Hepatocyte (in vitro differentiated cells): ENCODE data around the gene RCBTB2. TPM values are rescaled to one million over a fixed set of nuclear protein-coding genes. Genes with fewer than 3 reads are reported as not detected.

Experiments
- DNase-seq: peaks from one replicate; pipeline ENCODE4 v3.0.0-alpha.2; 2016; ENCODE audit warnings: low spot score
- H2AFZ ChIP-seq: fragments of 200-600 bp; sonication (generic); 2 replicates; pipeline ENCODE4 v1.6.0; 2016; ENCODE audit warnings: antibody characterized with exemption, mild to moderate bottlenecking
- H3K27ac ChIP-seq: fragments of 200-600 bp; sonication (generic); 2 replicates; pipeline ENCODE4 v1.5.1; 2016; ENCODE audit warnings: mild to moderate bottlenecking
- H3K27me3 ChIP-seq: fragments of 200-600 bp; sonication (generic); 2 replicates; pipeline ENCODE4 v1.6.1; 2016
- H3K36me3 ChIP-seq: fragments of 200-600 bp; sonication (generic); replicated peaks from 2 replicates; pipeline ENCODE4 v1.5.1; 2016; ENCODE audit warnings: low read depth; ENCODE audit not compliant: insufficient read depth
- H3K4me1 ChIP-seq: fragments of 200-600 bp; sonication (generic); 2 replicates; pipeline ENCODE4 v1.5.1; 2016; ENCODE audit warnings: mild to moderate bottlenecking, moderate library complexity; ENCODE audit not compliant: insufficient read depth
- H3K4me2 ChIP-seq: fragments of 200-600 bp; sonication (generic); 2 replicates; pipeline ENCODE4 v1.6.0; 2016
- H3K4me3 ChIP-seq: fragments of 200-600 bp; sonication (generic); 2 replicates; pipeline ENCODE4 v1.5.1; 2016; ENCODE audit warnings: mild to moderate bottlenecking
- H3K79me2 ChIP-seq: fragments of 200-600 bp; sonication (generic); 2 replicates; pipeline ENCODE4 v1.6.0; 2017; ENCODE audit warnings: mild to moderate bottlenecking
- H3K9me2 ChIP-seq: fragments of 200-600 bp; sonication (generic); replicated peaks from 2 replicates; pipeline ENCODE4 v1.6.0; 2017; ENCODE audit warnings: mild to moderate bottlenecking; ENCODE audit not compliant: insufficient read depth
- H3K9me3 ChIP-seq: fragments of 200-600 bp; sonication (generic); 2 replicates; pipeline ENCODE4 v1.5.1; 2016; ENCODE audit warnings: low read depth, mild to moderate bottlenecking
- H4K20me1 ChIP-seq: fragments of 200-600 bp; sonication (generic); 2 replicates; pipeline ENCODE4 v1.6.0; 2016; ENCODE audit warnings: mild to moderate bottlenecking; ENCODE audit not compliant: insufficient read depth, poor library complexity, severe bottlenecking
- EZH2 ChIP-seq: fragments of 200-600 bp; sonication (generic); IDR thresholded peaks from 2 replicates; pipeline ENCODE4 v1.6.1; 2016; ENCODE audit warnings: antibody characterized with exemption, mild to moderate bottlenecking, borderline replicate concordance
- EZH2phosphoT487 ChIP-seq: fragments of 200-600 bp; sonication (generic); IDR thresholded peaks from one replicate; pipeline ENCODE4 v1.6.1; 2018; ENCODE audit warnings: antibody characterized with exemption, mild to moderate bottlenecking, low read depth, moderate library complexity; ENCODE audit not compliant: unreplicated experiment, severe bottlenecking
- WGBS: methylation state at CpG from one replicate; pipeline ENCODE4 v1.1.6; 2016; ENCODE audit warnings: low lambda C conversion rate; ENCODE audit errors: missing lambda C conversion rate; 5-methylcytosine and 5-hydroxymethylcytosine counted together
- polyA plus RNA-seq: library from polyadenylated mRNA; unstranded; fragments of >200 nt; fragmentation: Nextera tagmentation; extraction: Ambion mirVana; gene quantifications from 2 replicates; pipeline ENCODE4 v1.2.1, GENCODE V29; 2016
- total RNA-seq: library from RNA; depleted of rRNA; stranded (reverse); fragments of >200 nt; gene quantifications from 2 replicates; pipeline ENCODE4 v1.2.3, GENCODE V29; 2014
- TF ChIP-seq, protein P1 (sequence below): fragments of 200-600 bp; sonication (generic); IDR thresholded peaks from 2 replicates; pipeline ENCODE4 v1.5.1; 2016; ENCODE audit warnings: antibody characterized with exemption, mild to moderate bottlenecking; ENCODE audit not compliant: poor library complexity

The RCBTB2 gene
- total and polyA plus RNA-seq, 2 experiments from 2014 or later, result 8.8 to 12.2 TPM

DNA sequence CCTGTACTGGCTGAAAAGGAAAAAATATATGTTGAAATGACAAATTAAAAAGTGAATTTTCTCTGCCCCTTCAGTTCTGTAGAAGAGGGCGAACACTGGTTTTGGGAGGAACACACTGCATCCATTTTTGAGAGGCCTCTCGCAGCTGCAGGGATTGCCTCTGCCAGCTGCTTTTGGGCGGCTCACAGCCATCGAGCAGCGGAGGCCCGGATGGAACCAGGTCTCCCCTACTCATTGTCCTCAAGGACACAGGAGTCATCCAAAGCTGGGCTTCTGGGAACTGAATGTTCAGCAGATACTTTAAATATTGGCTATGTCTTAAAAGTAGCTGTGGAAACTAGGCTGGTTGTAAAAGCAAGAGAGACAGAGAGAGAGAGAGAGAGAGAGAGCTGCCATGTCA, 17.1 kb downstream of the RCBTB2 start:
- no peak for DNase-seq
- no peaks in the 10 kb centered on the region for H3K36me3 ChIP-seq
- TF ChIP-seq, protein P1, sequence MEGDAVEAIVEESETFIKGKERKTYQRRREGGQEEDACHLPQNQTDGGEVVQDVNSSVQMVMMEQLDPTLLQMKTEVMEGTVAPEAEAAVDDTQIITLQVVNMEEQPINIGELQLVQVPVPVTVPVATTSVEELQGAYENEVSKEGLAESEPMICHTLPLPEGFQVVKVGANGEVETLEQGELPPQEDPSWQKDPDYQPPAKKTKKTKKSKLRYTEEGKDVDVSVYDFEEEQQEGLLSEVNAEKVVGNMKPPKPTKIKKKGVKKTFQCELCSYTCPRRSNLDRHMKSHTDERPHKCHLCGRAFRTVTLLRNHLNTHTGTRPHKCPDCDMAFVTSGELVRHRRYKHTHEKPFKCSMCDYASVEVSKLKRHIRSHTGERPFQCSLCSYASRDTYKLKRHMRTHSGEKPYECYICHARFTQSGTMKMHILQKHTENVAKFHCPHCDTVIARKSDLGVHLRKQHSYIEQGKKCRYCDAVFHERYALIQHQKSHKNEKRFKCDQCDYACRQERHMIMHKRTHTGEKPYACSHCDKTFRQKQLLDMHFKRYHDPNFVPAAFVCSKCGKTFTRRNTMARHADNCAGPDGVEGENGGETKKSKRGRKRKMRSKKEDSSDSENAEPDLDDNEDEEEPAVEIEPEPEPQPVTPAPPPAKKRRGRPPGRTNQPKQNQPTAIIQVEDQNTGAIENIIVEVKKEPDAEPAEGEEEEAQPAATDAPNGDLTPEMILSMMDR, result no peak
- TF ChIP-seq EZH2, result no peak
- TF ChIP-seq EZH2phosphoT487, result no peak
- no peaks in the 10 kb centered on the region for H3K9me3 ChIP-seq
- 98% methylated on average over 6 of the region's 6 CpGs for WGBS
- H4K20me1 ChIP-seq, result no peaks in the 10 kb centered on the region
- H3K27me3 ChIP-seq, result no peaks in the 10 kb centered on the region
- no peak overlapping the region for H2AFZ ChIP-seq
- H3K9me2 ChIP-seq, result no peaks in the 10 kb centered on the region
- H3K4me3 ChIP-seq, result no peak overlapping the region
- H3K4me2 ChIP-seq, result no peak overlapping the region
- no peak overlapping the region for H3K27ac ChIP-seq
- no peaks in the 10 kb centered on the region for H3K4me1 ChIP-seq
- no peaks in the 10 kb centered on the region for H3K79me2 ChIP-seq

DNA sequence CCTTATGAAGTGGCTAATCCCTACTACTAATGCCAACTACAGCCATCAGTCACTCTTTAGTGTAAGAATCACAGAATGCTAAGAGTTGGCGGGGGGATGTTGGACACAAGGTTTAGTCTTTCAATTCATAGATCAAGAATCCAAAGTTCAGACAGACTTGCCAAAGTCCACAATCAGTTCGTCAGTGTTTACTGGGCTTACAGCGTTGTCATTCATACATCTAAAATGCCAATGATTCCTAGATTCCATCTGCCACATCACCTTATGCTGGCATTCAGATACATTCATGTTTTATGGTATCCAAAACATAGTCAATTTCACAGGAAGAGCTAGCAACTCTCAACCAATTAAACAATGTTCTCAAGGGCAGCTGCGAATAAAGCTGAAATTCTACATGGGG, 18.1 kb downstream of the RCBTB2 start:
- WGBS, result 93% methylated on average over 4 of the region's 4 CpGs
- TF ChIP-seq EZH2 (no peak), EZH2phosphoT487 (no peak)
- TF ChIP-seq, protein P1, result no peak
- Histone ChIP-seq H3K9me3 (no peaks in the 10 kb centered on the region), H3K27ac (no peak overlapping the region), H3K79me2 (no peaks in the 10 kb centered on the region), H3K4me2 (no peak overlapping the region), H3K4me1 (no peaks in the 10 kb centered on the region), H3K36me3 (no peaks in the 10 kb centered on the region), H3K9me2 (no peaks in the 10 kb centered on the region), H2AFZ (no peak overlapping the region), H4K20me1 (no peaks in the 10 kb centered on the region), H3K4me3 (no peak overlapping the region), H3K27me3 (no peaks in the 10 kb centered on the region)
- no peak for DNase-seq

DNA sequence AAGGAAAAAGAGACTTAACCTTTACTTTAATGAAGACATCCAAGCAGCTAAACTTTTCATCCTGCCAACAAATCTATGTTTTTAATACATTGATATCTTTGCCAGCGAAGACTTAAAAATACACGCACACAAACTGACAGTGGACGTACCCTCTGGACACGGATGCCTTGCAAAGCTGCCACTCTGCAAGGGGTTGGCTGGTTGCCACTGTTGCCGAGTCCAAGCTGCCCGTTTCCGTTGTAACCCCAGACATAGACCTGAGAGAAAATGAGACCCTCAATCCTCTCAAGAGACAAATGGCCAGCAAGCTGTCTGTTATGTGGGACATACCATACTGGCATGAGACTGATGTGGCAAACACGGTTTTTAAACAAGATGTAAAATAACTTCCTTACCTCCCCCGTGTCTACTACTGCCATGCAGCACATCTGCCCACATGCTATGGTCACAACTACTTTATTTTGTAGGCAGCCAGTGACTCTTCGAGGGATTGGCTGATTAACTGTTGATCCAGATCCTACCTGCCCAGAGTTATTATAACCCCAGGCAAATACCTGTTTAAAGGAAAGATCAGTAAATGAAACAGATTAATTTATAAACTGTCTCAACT, 21.2 kb downstream of the RCBTB2 start:
- Histone ChIP-seq H4K20me1 (no peaks in the 10 kb centered on the region), H3K9me3 (no peaks in the 10 kb centered on the region), H3K4me1 (no peaks in the 10 kb centered on the region), H2AFZ (no peak overlapping the region), H3K9me2 (no peaks in the 10 kb centered on the region), H3K4me3 (no peak overlapping the region), H3K79me2 (no peaks in the 10 kb centered on the region), H3K27ac (no peak overlapping the region), H3K27me3 (no peaks in the 10 kb centered on the region), H3K4me2 (no peak overlapping the region), H3K36me3 (no peaks in the 10 kb centered on the region)
- 74% methylated on average over 10 of the region's 10 CpGs for WGBS
- no peak for DNase-seq
- no peak for TF ChIP-seq EZH2phosphoT487
- TF ChIP-seq, protein P1, result no peak
- no peak for TF ChIP-seq EZH2

DNA sequence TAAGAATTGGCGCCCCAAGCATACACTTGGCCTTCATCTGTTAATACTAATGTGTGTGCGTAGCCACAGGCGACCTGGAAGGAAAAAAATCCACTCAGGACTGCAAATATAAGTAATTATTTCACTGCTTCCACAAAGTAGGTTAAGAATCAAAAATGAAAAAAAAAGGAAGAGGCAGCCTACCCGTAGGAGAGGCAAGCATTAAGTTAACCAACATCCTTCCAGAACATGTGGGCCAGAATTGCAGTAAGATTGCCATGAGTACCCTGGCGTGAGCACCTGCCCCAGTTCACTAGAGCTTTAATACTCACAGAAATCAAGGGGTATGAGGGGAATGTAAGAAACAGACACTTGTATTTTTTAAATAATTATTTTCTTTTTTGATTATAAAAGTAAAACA, 22.2 kb downstream of the RCBTB2 start:
- Histone ChIP-seq H3K4me3 (no peak overlapping the region), H3K79me2 (no peaks in the 10 kb centered on the region), H3K9me3 (no peaks in the 10 kb centered on the region), H3K27me3 (no peaks in the 10 kb centered on the region), H3K9me2 (no peaks in the 10 kb centered on the region), H3K27ac (no peak overlapping the region), H4K20me1 (no peaks in the 10 kb centered on the region), H3K4me2 (no peak overlapping the region), H2AFZ (no peak overlapping the region), H3K36me3 (no peaks in the 10 kb centered on the region), H3K4me1 (no peaks in the 10 kb centered on the region)
- TF ChIP-seq EZH2 (no peak), EZH2phosphoT487 (no peak)
- TF ChIP-seq, protein P1, result no peak
- DNase-seq, result no peak
- WGBS, result 93% methylated on average over 5 of the region's 5 CpGs
